Spleen (tissue), 11 donors: Measurements from ENCODE around the gene RAB14. TPM values are rescaled to one million over a fixed set of nuclear protein-coding genes. Genes with fewer than 3 reads are reported as not detected.

Experiments
- DNase-seq: peaks from one replicate; pipeline ENCODE4 v3.0.0-alpha.2; 2020
- H3K27ac ChIP-seq, 8 donors: fragments of 200-600 bp; sonication (generic) in 7 of 8; 1 replicate in 4 of 8; 2 replicates in 4 of 8; pipeline versions ENCODE4 v1.5.0 to v1.8.0; 2016 to 2021; ENCODE audit warnings: inconsistent platforms in 4 of 8, mild to moderate bottlenecking in 4 of 8, moderate library complexity in 1 of 8
- H3K27me3 ChIP-seq, 7 donors: fragments of 200-600 bp; sonication (generic) in 6 of 7; replicated peaks in 1 of 7; 1 replicate in 4 of 7; 2 replicates in 3 of 7; pipeline versions ENCODE4 v1.5.0 to v1.8.0; 2016 to 2021; ENCODE audit warnings: inconsistent platforms in 3 of 7, mild to moderate bottlenecking in 1 of 7
- H3K36me3 ChIP-seq, 6 donors: fragments of 200-600 bp; sonication (generic) in 5 of 6; 1 replicate in 4 of 6; 2 replicates in 2 of 6; pipeline versions ENCODE4 v1.5.0 to v1.8.0; 2016 to 2021; ENCODE audit warnings: inconsistent platforms in 2 of 6
- H3K4me1 ChIP-seq, 6 donors: fragments of 200-600 bp; sonication (generic) in 5 of 6; 1 replicate in 3 of 6; 2 replicates in 3 of 6; pipeline versions ENCODE4 v1.5.0 to v1.8.0; 2016 to 2021; ENCODE audit warnings: inconsistent platforms in 3 of 6
- H3K4me3 ChIP-seq, 8 donors: fragments of 200-600 bp; sonication (generic) in 7 of 8; 1 replicate in 4 of 8; 2 replicates in 4 of 8; pipeline versions ENCODE4 v1.5.0 to v1.8.0; 2016 to 2021; ENCODE audit warnings: inconsistent platforms in 4 of 8, mild to moderate bottlenecking in 4 of 8, moderate library complexity in 2 of 8
- H3K9me3 ChIP-seq, 8 donors: fragments of 200-600 bp; sonication (generic) in 7 of 8; 1 replicate in 4 of 8; 2 replicates in 4 of 8; pipeline versions ENCODE4 v1.5.0 to v1.8.0; 2016 to 2021; ENCODE audit warnings: inconsistent platforms in 4 of 8
- POLR2A ChIP-seq, 3 donors: fragments of 450-650 bp; IDR thresholded peaks; one replicate each; pipeline ENCODE4 v1.5.1; 2017; ENCODE audit warnings: antibody characterized with exemption in 3 of 3, mild to moderate bottlenecking in 1 of 3
- POLR2AphosphoS5 ChIP-seq, 3 donors: sonication (generic); formaldehyde crosslinking; IDR thresholded peaks; one replicate each; pipeline ENCODE4 v1.5.1; 2017; ENCODE audit warnings: antibody characterized with exemption in 3 of 3
- whole genome bisulfite sequencing, 5 donors: extraction: QIAGEN DNeasy Blood & Tissue Kit in 3 of 5; methylation state at CpG; one replicate each; pipeline versions ENCODE4 v1.1.5 to v1.1.7; 2013 to 2018; 5-methylcytosine and 5-hydroxymethylcytosine counted together
- intact Hi-C: fragments of 100-400 bp; cut with DNase I; formaldehyde crosslinking; loops from one replicate; pipeline ENCODE4 v1.15.0; 2023; ENCODE audit warnings: low total_unique reads
- polyA plus RNA-seq, 3 donors: library from polyadenylated mRNA; stranded (reverse); fragments of 200-250 nt; gene quantifications; one replicate each; pipeline ENCODE4 v1.2.1, GENCODE V29; 2013
- total RNA-seq, 7 donors: library from RNA; depleted of rRNA in 3 of 7; stranded (reverse); fragments of >200 nt in 3 of 7; fragmentation: NEBNext Ultra II Directional in 4 of 7; extraction: Animal tissue kit (Norgen Biotek cat#: 25700) in 4 of 7; gene quantifications; one replicate each; pipeline versions ENCODE4 v1.1.0 to v1.2.1, GENCODE V29; 2016 to 2021
- TF ChIP-seq, protein P1 (sequence below), 11 experiments: fragments of 200-600 bp in 7 of 11; fragments of 450-650 bp in 4 of 11; sonication (generic) in 4 of 11; IDR thresholded peaks in 8 of 11; conservative IDR thresholded peaks in 3 of 11; 1 replicate in 7 of 11; 2 replicates in 4 of 11; pipeline versions ENCODE4 v1.4.0 to v1.8.0; 2016 to 2021; ENCODE audit warnings: antibody characterized with exemption in 11 of 11, inconsistent platforms in 4 of 11, mild to moderate bottlenecking in 1 of 11
- donor health status: healthy with polysubstance abuse.
- donor health status: DM: no; HTN: no; CAD: no; lungs with moderate emphysema.
- donor health status: DM: no; HTN: no; CAD: no.
- donor health status: Bipolar disorder and iron deficiency.
- donor health status: healthy.
- donor health status: DM: no; HTN: no; CAD: no.
- donor health status: DM: yes; HTN: yes; CAD: no.

RAB14 gene
- total and polyA plus RNA-seq, 10 donors: 20.4 to 75.2 (median 49.6) TPM

DNA sequence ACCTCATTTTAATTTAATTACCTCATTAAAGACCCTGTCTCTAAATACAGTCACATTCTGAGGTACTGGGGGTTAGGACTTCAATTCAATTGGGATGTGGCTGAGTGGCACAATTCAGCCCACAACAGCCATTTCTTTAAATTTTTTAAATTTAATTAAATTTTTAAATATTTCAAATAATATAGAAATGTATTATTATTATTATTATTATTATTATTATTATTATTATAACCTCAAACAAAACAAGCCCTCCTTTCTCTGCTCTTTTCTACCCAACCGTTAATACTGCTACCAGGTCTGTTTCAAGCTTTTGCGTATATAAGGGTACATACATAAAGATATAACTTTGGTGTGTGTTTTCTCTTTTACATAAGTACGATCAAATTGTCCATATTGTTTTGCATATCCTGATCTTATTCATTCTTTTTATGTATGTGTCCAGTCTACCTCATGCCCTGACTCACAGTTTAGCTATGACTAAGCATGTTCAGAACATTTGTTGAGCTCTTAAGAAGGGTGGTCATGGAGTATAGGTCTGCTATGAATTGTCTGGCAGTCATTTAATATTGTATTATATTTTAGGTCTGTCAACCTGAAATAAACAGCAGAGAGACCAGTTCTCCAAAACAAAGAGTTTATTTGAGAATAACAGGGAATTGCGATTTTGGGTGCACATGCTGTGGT, 16.1 kb upstream of the RAB14 start:
- DNase-seq: no peak
- no peaks in the 10 kb centered on the region for H3K9me3 ChIP-seq
- H3K4me1 ChIP-seq: peaks cover 0 to 38% (median 14%) of the 10 kb centered on the region in 6 donors
- WGBS, 5 donors: 79 to 89% (median 85%) methylated on average over 4 of the region's 4 CpGs
- H3K4me3 ChIP-seq: no peak overlapping the region
- no peak overlapping the region for H3K27ac ChIP-seq
- TF ChIP-seq, protein P1, sequence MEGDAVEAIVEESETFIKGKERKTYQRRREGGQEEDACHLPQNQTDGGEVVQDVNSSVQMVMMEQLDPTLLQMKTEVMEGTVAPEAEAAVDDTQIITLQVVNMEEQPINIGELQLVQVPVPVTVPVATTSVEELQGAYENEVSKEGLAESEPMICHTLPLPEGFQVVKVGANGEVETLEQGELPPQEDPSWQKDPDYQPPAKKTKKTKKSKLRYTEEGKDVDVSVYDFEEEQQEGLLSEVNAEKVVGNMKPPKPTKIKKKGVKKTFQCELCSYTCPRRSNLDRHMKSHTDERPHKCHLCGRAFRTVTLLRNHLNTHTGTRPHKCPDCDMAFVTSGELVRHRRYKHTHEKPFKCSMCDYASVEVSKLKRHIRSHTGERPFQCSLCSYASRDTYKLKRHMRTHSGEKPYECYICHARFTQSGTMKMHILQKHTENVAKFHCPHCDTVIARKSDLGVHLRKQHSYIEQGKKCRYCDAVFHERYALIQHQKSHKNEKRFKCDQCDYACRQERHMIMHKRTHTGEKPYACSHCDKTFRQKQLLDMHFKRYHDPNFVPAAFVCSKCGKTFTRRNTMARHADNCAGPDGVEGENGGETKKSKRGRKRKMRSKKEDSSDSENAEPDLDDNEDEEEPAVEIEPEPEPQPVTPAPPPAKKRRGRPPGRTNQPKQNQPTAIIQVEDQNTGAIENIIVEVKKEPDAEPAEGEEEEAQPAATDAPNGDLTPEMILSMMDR (IDR thresholded peaks at IDR 0.05 in 8 of 11, conservative IDR thresholded peaks at IDR 0.05 in 3 of 11): no peak
- intact Hi-C loops: loop anchor here (10.0 kb wide), 1 partner anchor 47 kb away; the partner anchor contains the start of gene GSN
- no peaks in the 10 kb centered on the region for H3K27me3 ChIP-seq
- H3K36me3 ChIP-seq: peaks cover 0 to 15% (median 0%) of the 10 kb centered on the region in 6 donors

DNA sequence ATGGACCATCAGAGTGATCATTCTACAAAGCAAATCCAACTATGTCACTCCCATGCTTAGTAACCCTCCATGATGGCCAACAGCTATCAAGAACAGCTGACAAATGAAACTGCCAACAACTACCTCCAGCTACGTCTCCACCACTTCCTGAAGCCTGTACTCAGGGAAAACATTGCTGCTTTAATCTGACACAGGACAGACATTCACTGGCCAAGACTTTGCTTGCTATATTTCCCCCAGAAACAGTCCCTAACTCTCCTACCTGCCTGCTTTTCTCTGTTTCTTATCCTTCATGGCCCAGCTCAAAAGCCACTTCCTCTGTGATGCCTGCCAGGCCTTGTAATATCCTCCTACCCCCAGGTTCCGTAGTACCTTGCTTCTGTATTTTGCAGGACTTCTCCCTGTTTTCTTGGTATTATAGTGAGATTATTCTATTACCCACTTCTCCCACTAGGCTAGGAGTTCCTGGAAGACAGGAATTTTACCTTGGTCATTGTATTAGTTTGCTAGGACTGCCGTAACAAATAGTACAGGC, 14.7 kb upstream of the RAB14 start:
- intact Hi-C loops: loop anchor here (10.0 kb wide), 1 partner anchor 48 kb away; the partner anchor contains the start of gene GSN
- H3K27ac ChIP-seq: no peak overlapping the region
- WGBS, 5 donors: 51 to 73% (median 68%) methylated on average over 3 of the region's 3 CpGs
- no peak for DNase-seq
- no peak overlapping the region for H3K4me3 ChIP-seq
- peaks cover 0 to 15% (median 0%) of the 10 kb centered on the region in 6 donors for H3K36me3 ChIP-seq
- H3K27me3 ChIP-seq: no peaks in the 10 kb centered on the region
- peaks cover 0 to 31% (median 12%) of the 10 kb centered on the region in 6 donors for H3K4me1 ChIP-seq
- TF ChIP-seq, protein P1 (IDR thresholded peaks at IDR 0.05 in 8 of 11, conservative IDR thresholded peaks at IDR 0.05 in 3 of 11): no peak
- TF ChIP-seq POLR2A (IDR thresholded peaks at IDR 0.05) (no peak), POLR2AphosphoS5 (IDR thresholded peaks at IDR 0.05) (no peak)
- H3K9me3 ChIP-seq: no peaks in the 10 kb centered on the region

DNA sequence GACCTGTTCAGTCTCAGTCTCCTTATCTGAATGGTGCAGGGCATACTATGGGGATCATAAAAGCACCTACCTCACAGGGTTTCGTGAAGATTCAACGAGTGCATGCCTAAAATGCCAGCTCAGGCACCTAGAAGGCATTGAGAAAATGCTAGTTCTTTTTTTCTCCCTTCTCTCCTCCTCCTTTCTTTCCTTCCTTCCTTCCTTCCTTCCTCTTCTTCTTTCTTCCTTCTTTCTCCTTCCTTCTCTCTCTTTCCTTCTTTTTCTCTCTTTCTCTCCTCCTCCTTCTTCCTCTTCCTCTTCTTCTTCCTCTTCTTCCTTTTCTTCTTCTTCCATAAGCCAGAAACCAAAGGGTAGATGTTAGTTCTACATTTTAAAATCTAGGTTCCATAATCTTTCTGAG, 12.3 kb upstream of the RAB14 start:
- Histone ChIP-seq H3K4me1 (peaks cover 0 to 25% (median 9%) of the 10 kb centered on the region in 6 donors), H3K9me3 (no peaks in the 10 kb centered on the region), H3K36me3 (peaks cover 0 to 24% (median 0%) of the 10 kb centered on the region in 6 donors), H3K4me3 (no peak overlapping the region), H3K27ac (peak overlapping the region in 2 of 8 donors; percentile 28 to 61), H3K27me3 (no peaks in the 10 kb centered on the region)
- WGBS, 5 donors: 74 to 87% (median 80%) methylated on average over 2 of the region's 2 CpGs
- intact Hi-C loops: loop anchor here (10.0 kb wide), 1 partner anchor 51 kb away; the partner anchor contains the start of gene GSN
- TF ChIP-seq POLR2A (IDR thresholded peaks at IDR 0.05) (no peak), POLR2AphosphoS5 (IDR thresholded peaks at IDR 0.05) (no peak)
- TF ChIP-seq, protein P1 (IDR thresholded peaks at IDR 0.05 in 8 of 11, conservative IDR thresholded peaks at IDR 0.05 in 3 of 11): no peak
- no peak for DNase-seq

DNA sequence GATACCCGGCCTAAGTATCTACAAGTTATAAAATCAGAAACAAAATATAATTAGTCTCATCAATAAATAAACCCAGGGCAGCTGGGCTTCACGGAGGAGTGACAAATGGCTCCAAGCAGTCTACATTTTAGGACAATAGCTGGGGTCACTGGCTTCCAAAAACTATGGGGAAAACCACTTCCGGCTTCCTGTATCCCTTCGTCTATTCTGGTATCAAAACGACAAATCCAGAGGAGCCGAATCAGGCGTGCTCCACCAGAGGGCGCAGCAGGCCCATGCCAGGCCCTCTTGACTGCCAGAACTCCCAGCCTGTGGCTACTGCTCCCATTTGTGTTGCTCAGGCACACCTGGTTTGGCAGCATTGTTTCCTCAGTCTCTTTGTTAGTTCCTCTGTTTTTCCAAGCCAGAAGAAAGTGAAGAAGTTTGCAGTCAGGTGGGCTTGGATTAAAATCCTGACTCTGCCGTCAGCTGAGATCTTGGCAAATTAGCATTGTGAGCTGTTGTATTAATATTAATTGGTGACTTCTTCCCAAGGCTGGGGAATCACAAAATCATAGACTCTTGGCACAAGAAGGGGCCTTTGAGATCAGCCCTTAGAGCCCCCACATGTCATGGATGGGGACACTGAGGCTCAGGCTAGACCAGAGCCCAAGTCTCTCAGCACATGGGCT, 11.6 kb upstream of the RAB14 start:
- H3K36me3 ChIP-seq: peaks cover 0 to 24% (median 0%) of the 10 kb centered on the region in 6 donors
- peak; percentile 92 for DNase-seq
- H3K9me3 ChIP-seq: no peaks in the 10 kb centered on the region
- no peak overlapping the region for H3K4me3 ChIP-seq
- WGBS, 5 donors: 22 to 28% (median 23%) methylated on average over 9 of the region's 9 CpGs
- H3K27me3 ChIP-seq: no peaks in the 10 kb centered on the region
- intact Hi-C loops: loop anchor here (10.0 kb wide), 1 partner anchor 52 kb away; the partner anchor contains the start of gene GSN
- H3K4me1 ChIP-seq: peaks cover under 1 to 29% (median 12%) of the 10 kb centered on the region in 6 donors
- peak overlapping the region in 5 of 8 donors; percentile 48 to 67 (median 61) for H3K27ac ChIP-seq
- no peak for TF ChIP-seq POLR2A (IDR thresholded peaks at IDR 0.05)
- TF ChIP-seq, protein P1 (IDR thresholded peaks at IDR 0.05 in 8 of 11, conservative IDR thresholded peaks at IDR 0.05 in 3 of 11): peak; percentile 33 to 91 (median 81)
- TF ChIP-seq POLR2AphosphoS5 (IDR thresholded peaks at IDR 0.05): peak; percentile 29 to 63 (median 62)
